A549 (cell line): Measurements from ENCODE around the gene NKAIN2. TPM values are rescaled to one million over a fixed set of nuclear protein-coding genes. Genes with fewer than 3 reads are reported as not detected.

ENCODE experiments used
- ATAC-seq, 2 experiments: fragments of 200-7000 bp in 1 of 2; fragments of >200 bp in 1 of 2; cut with Nextera tagmentation in 1 of 2; cut with Tn5 transposase in 1 of 2; 3 replicates each; pipeline versions ENCODE4 v1.8.0 to v1.9.1; 2018 to 2020; ENCODE audit warnings: mild to moderate bottlenecking in 1 of 2, moderate library complexity in 1 of 2
- CTCF ChIA-PET: fragments of 300-600 bp; sonication (Branson Sonifier 250); formaldehyde crosslinking; extraction: SDS; loops from one replicate; lab custom pipeline; 2021; ENCODE audit warnings: antibody characterized with exemption, inconsistent platforms; lab: Yijun Ruan, JAX
- POLR2A ChIA-PET: fragments of 350-600 bp; formaldehyde crosslinking; extraction: SDS; loops from one replicate; lab custom pipeline; 2021; ENCODE audit warnings: antibody characterized with exemption, inconsistent platforms; lab: Yijun Ruan, JAX
- DNase-seq, 2 experiments: peaks; one replicate each; pipeline versions ENCODE4 v3.0.0 to v3.0.0-alpha.2; 2011 to 2016; ENCODE audit warnings: low read depth in 1 of 2, low spot score in 1 of 2
- FAIRE-seq: peaks from 2 replicates; lab custom pipeline; 2011; peaks lifted over from hg19 to GRCh38; lab: Jason Lieb, UNC
- H3K27ac ChIP-seq, 2 experiments: fragments of >200 bp; sonication (Bioruptor Twin); formaldehyde crosslinking; 3 replicates each; pipeline ENCODE4 v1.5.1; 2016 to 2017
- H3K4me1 ChIP-seq: fragments of >200 bp; sonication (Bioruptor Twin); formaldehyde crosslinking; 3 replicates; pipeline ENCODE4 v1.6.1; 2016
- H3K4me2 ChIP-seq: fragments of >200 bp; sonication (Bioruptor Twin); formaldehyde crosslinking; 3 replicates; pipeline ENCODE4 v1.6.1; 2016
- H3K4me3 ChIP-seq: fragments of >200 bp; sonication (Bioruptor Twin); formaldehyde crosslinking; 3 replicates; pipeline ENCODE4 v1.5.1; 2016
- H3K9me3 ChIP-seq: fragments of >200 bp; sonication (Bioruptor Twin); formaldehyde crosslinking; 3 replicates; pipeline ENCODE4 v1.6.1; 2016
- BHLHE40 ChIP-seq: IDR thresholded peaks from 2 replicates; pipeline ENCODE4 v1.6.1; 2012; ENCODE audit warnings: low read depth, low read length, inconsistent platforms
- CBX2 ChIP-seq: fragments of 200-600 bp; sonication (generic); IDR thresholded peaks from 2 replicates; pipeline ENCODE4 v1.6.1; 2016; ENCODE audit warnings: low read depth, mild to moderate bottlenecking, borderline replicate concordance
- CBX8 ChIP-seq: fragments of 200-600 bp; sonication (generic); IDR thresholded peaks from 2 replicates; pipeline ENCODE4 v1.6.1; 2016
- CEBPB ChIP-seq, 2 experiments: fragments of >200 bp in 1 of 2; sonication (Bioruptor Twin) in 1 of 2; formaldehyde crosslinking in 1 of 2; IDR thresholded peaks; 2 replicates each; pipeline ENCODE4 v1.6.1; 2012 to 2016
- CHD4 ChIP-seq: fragments of 200-600 bp; sonication (generic); IDR thresholded peaks from 2 replicates; pipeline ENCODE4 v1.6.1; 2016; ENCODE audit warnings: antibody characterized with exemption, mild to moderate bottlenecking, borderline replicate concordance
- E2F6 ChIP-seq: IDR thresholded peaks from 2 replicates; pipeline ENCODE4 v1.6.1; 2012; ENCODE audit warnings: low read depth, borderline replicate concordance
- EP300 ChIP-seq, 2 experiments: fragments of >200 bp; sonication (Bioruptor Twin); formaldehyde crosslinking; IDR thresholded peaks; 2 replicates in 1 of 2; 3 replicates in 1 of 2; pipeline ENCODE4 v1.6.1; 2016 to 2017
- FOSB ChIP-seq: fragments of 250-450 bp; sonication (Bioruptor Pico); IDR thresholded peaks from 2 replicates; pipeline ENCODE4 v1.5.0; 2020; ENCODE audit warnings: mild to moderate bottlenecking, moderate library complexity
- FOXS1 ChIP-seq: fragments of 250-450 bp; sonication (Bioruptor Pico); IDR thresholded peaks from 2 replicates; pipeline ENCODE4 v1.5.0; 2020; ENCODE audit warnings: mild to moderate bottlenecking, moderate library complexity
- HEYL ChIP-seq: fragments of 250-450 bp; sonication (Bioruptor Pico); IDR thresholded peaks from 2 replicates; pipeline ENCODE4 v1.8.0; 2021; ENCODE audit warnings: mild to moderate bottlenecking, moderate library complexity
- HOXB5 ChIP-seq: fragments of 250-450 bp; sonication (Bioruptor Pico); IDR thresholded peaks from 2 replicates; pipeline ENCODE4 v1.5.0; 2020; ENCODE audit warnings: mild to moderate bottlenecking, moderate library complexity
- JUNB ChIP-seq: fragments of >200 bp; sonication (Bioruptor Twin); formaldehyde crosslinking; IDR thresholded peaks from 2 replicates; pipeline ENCODE4 v1.6.1; 2016
- MAFK ChIP-seq: fragments of 450-650 bp; IDR thresholded peaks from 2 replicates; pipeline ENCODE4 v1.6.1; 2014; ENCODE audit not compliant: partially characterized antibody
- MAZ ChIP-seq: fragments of 150-350 bp; IDR thresholded peaks from 2 replicates; pipeline ENCODE4 v1.6.1; 2014; ENCODE audit warnings: antibody characterized with exemption, low read depth, low read length, borderline replicate concordance
- POLR2A ChIP-seq: IDR thresholded peaks from 2 replicates; pipeline ENCODE4 v1.6.1; 2012; ENCODE audit warnings: mild to moderate bottlenecking, low read length
- RARB ChIP-seq: fragments of 250-450 bp; sonication (Bioruptor Pico); IDR thresholded peaks from 2 replicates; pipeline ENCODE4 v1.8.0; 2021; ENCODE audit warnings: mild to moderate bottlenecking, moderate library complexity
- REST ChIP-seq: fragments of 200-600 bp; sonication (generic); IDR thresholded peaks from 2 replicates; pipeline ENCODE4 v1.6.1; 2016; ENCODE audit warnings: antibody characterized with exemption, mild to moderate bottlenecking, moderate library complexity
- ZNF302 ChIP-seq: fragments of 250-450 bp; sonication (Bioruptor Pico); IDR thresholded peaks from 2 replicates; pipeline ENCODE4 v1.9.0; 2021; ENCODE audit warnings: inconsistent platforms, mild to moderate bottlenecking, moderate library complexity
- WGBS: methylation state at CpG from one replicate; pipeline ENCODE4 v1.1.6; 2017; ENCODE audit errors: missing lambda C conversion rate; 5-methylcytosine and 5-hydroxymethylcytosine counted together
- polyA plus RNA-seq, 4 experiments: library from polyadenylated mRNA; depleted of rRNA in 3 of 4; stranded (reverse); fragments of >200 nt; fragmentation: RNase III in 1 of 4; extraction: RNeasy Plus Mini Kit Qiagen cat#74134 plus additional on column Dnase treatment in 1 of 4; gene quantifications; 2 replicates in 3 of 4; 3 replicates in 1 of 4; pipeline ENCODE4 v1.2.3, GENCODE V29; 2011 to 2017
- TF ChIP-seq, protein P1 (sequence below): fragments of 450-650 bp; IDR thresholded peaks from 2 replicates; pipeline ENCODE4 v1.6.1; 2014; ENCODE audit warnings: antibody characterized with exemption
- TF ChIP-seq, protein P2 (sequence below): fragments of 150-350 bp; IDR thresholded peaks from 2 replicates; pipeline ENCODE4 v1.6.1; 2014; ENCODE audit warnings: low read depth, mild to moderate bottlenecking, low read length

NKAIN2 gene
- polyA plus RNA-seq, 2 of the 4 experiments (the other 2 are of a cell fraction): not detected

GRCh38 chr6:123849406-123849805 is 45.7 kb downstream of the NKAIN2 start:
- DNase-seq: no peak
- ChIA-PET POLR2A (no interaction called here), CTCF (no interaction called here)
- H3K4me1 ChIP-seq: no peaks in the 10 kb centered on the region
- TF ChIP-seq MAZ (no peak), FOSB (CRISPR knock-in tag) (no peak), HOXB5 (CRISPR knock-in tag) (no peak), EP300 (IDR thresholded peaks at IDR 0.05) (no peak), HEYL (CRISPR knock-in tag) (no peak), CEBPB (IDR thresholded peaks at IDR 0.05) (no peak), CBX8 (no peak), REST (no peak), ZNF302 (CRISPR knock-in tag) (no peak), CBX2 (no peak)
- TF ChIP-seq, protein P1, sequence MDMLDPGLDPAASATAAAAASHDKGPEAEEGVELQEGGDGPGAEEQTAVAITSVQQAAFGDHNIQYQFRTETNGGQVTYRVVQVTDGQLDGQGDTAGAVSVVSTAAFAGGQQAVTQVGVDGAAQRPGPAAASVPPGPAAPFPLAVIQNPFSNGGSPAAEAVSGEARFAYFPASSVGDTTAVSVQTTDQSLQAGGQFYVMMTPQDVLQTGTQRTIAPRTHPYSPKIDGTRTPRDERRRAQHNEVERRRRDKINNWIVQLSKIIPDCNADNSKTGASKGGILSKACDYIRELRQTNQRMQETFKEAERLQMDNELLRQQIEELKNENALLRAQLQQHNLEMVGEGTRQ: no peak
- TF ChIP-seq, protein P2, sequence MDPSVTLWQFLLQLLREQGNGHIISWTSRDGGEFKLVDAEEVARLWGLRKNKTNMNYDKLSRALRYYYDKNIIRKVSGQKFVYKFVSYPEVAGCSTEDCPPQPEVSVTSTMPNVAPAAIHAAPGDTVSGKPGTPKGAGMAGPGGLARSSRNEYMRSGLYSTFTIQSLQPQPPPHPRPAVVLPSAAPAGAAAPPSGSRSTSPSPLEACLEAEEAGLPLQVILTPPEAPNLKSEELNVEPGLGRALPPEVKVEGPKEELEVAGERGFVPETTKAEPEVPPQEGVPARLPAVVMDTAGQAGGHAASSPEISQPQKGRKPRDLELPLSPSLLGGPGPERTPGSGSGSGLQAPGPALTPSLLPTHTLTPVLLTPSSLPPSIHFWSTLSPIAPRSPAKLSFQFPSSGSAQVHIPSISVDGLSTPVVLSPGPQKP: no peak
- no peak overlapping the region for H3K4me3 ChIP-seq
- ATAC-seq: no peak
- H3K4me2 ChIP-seq: no peak overlapping the region
- H3K9me3 ChIP-seq: no peaks in the 10 kb centered on the region
- 83% methylated on average over 1 of the region's 3 CpGs for WGBS
- no peak for FAIRE-seq
- no peak overlapping the region for H3K27ac ChIP-seq

DNA sequence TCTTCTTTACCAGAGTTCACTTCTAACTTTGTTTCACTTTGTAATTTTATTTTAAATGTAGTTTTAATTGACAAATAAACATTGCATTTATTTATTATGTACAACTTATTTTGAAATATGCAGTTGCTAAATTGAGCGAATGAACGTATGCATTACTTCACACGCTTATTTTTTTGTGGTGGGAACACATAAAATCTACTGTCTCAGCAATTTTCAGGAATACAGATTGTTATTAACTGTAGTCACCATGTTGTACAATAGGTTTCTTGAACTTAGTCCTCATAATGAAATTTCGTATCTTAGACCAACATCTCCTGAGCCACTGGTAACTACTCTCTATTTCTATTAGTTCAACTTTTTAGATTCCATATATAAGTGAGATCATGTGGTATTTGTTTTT is 46.9 kb downstream of the NKAIN2 start:
- DNase-seq (no peak), FAIRE-seq (no peak)
- H3K4me1 ChIP-seq: no peaks in the 10 kb centered on the region
- no peak overlapping the region for H3K4me2 ChIP-seq
- WGBS: 51% methylated on average over 4 of the region's 4 CpGs
- H3K9me3 ChIP-seq: no peaks in the 10 kb centered on the region
- TF ChIP-seq JUNB: no peak
- no peak for TF ChIP-seq ZNF302 (CRISPR knock-in tag)
- TF ChIP-seq POLR2A: no peak
- TF ChIP-seq MAFK: peak; percentile 42
- no peak for TF ChIP-seq FOXS1 (CRISPR knock-in tag)
- TF ChIP-seq, all 56 proteins: peak for 1
- no peak for ATAC-seq
- Histone ChIP-seq H3K4me3 (no peak overlapping the region), H3K27ac (no peak overlapping the region)
- ChIA-PET CTCF (no interaction called here), POLR2A (no interaction called here)

- H3K9me3 ChIP-seq: no peaks in the 10 kb centered on the region
- H3K27ac ChIP-seq: no peak overlapping the region
- TF ChIP-seq MAZ (no peak), E2F6 (no peak), HEYL (CRISPR knock-in tag) (no peak), BHLHE40 (no peak), RARB (no peak), CHD4 (no peak)
- TF ChIP-seq, all 56 proteins: peak for 0
- FAIRE-seq (no peak), DNase-seq (no peak), ATAC-seq (no peak)
- Histone ChIP-seq H3K4me3 (no peak overlapping the region), H3K4me2 (no peak overlapping the region), H3K4me1 (no peaks in the 10 kb centered on the region)
- ChIA-PET POLR2A (no interaction called here), CTCF (no interaction called here)
- 18% methylated on average over 2 of the region's 2 CpGs for WGBS
Measured at GRCh38 chr6:123854201-123854600, 50.5 kb downstream of the NKAIN2 start.
